Stomach (tissue), 9 donors: ENCODE results near the gene ATP6V1E1. TPM values are rescaled to one million over a fixed set of nuclear protein-coding genes. Genes with fewer than 3 reads are reported as not detected.
"Not testable (repeated sequence)": the region's sequence is repeated elsewhere in the genome, so short reads cannot be mapped to it uniquely, and the experiment has no call there.

Experiments
- DNase-seq, 2 donors: peaks; one replicate each; pipeline versions ENCODE4 v3.0.0 to v3.0.0-alpha.2; 2013 to 2019
- H3K27ac ChIP-seq, 5 donors: fragments of 200-600 bp in 4 of 5; sonication (generic) in 4 of 5; one replicate each; pipeline ENCODE4 v1.5.1; 2013 to 2019; ENCODE audit warnings: mild to moderate bottlenecking in 1 of 5, moderate library complexity in 1 of 5
- H3K27me3 ChIP-seq, 3 donors: fragments of 200-600 bp; sonication (generic); one replicate each; pipeline ENCODE4 v1.5.1; 2017 to 2019; ENCODE audit warnings: mixed run types in 1 of 3
- H3K36me3 ChIP-seq, 4 donors: fragments of 200-600 bp; sonication (generic); 1 replicate in 3 of 4; 2 replicates in 1 of 4; pipeline ENCODE4 v1.5.1; 2016 to 2019
- H3K4me1 ChIP-seq, 4 donors: fragments of 200-600 bp; sonication (generic); one replicate each; pipeline ENCODE4 v1.5.1; 2016 to 2019
- H3K4me3 ChIP-seq, 4 donors: fragments of 200-600 bp; sonication (generic) in 3 of 4; one replicate each; pipeline ENCODE4 v1.5.1; 2016 to 2019; ENCODE audit warnings: mild to moderate bottlenecking in 1 of 4
- H3K9me3 ChIP-seq, 4 donors: fragments of 200-600 bp; sonication (generic); one replicate each; pipeline ENCODE4 v1.5.1; 2016 to 2019
- EP300 ChIP-seq: sonication (generic); formaldehyde crosslinking; IDR thresholded peaks from one replicate; pipeline ENCODE4 v1.6.1; 2017; ENCODE audit warnings: antibody characterized with exemption
- POLR2A ChIP-seq, 4 donors: fragments of 450-650 bp; IDR thresholded peaks; one replicate each; pipeline ENCODE4 v1.6.1; 2016; ENCODE audit warnings: antibody characterized with exemption in 4 of 4, control low read depth in 2 of 4, mild to moderate bottlenecking in 1 of 4, moderate library complexity in 1 of 4
- POLR2AphosphoS5 ChIP-seq, 3 donors: sonication (generic); formaldehyde crosslinking; IDR thresholded peaks; one replicate each; pipeline ENCODE4 v1.6.1; 2016; ENCODE audit warnings: antibody characterized with exemption in 3 of 3
- whole genome bisulfite sequencing, 5 donors: extraction: QIAGEN DNeasy Blood & Tissue Kit in 3 of 5; methylation state at CpG; one replicate each; pipeline versions ENCODE4 v1.1.5 to v1.1.7; 2013 to 2018; 5-methylcytosine and 5-hydroxymethylcytosine counted together
- intact Hi-C: fragments of 100-400 bp; cut with DNase I; formaldehyde crosslinking; loops from one replicate; pipeline ENCODE4 v1.15.1; 2023; ENCODE audit warnings: low total_unique reads
- polyA plus RNA-seq, 3 donors: library from polyadenylated mRNA; stranded (reverse); fragments of 200-250 nt; gene quantifications; one replicate each; pipeline ENCODE4 v1.2.3, GENCODE V29; 2013
- total RNA-seq, 5 donors: library from RNA; depleted of rRNA; stranded (reverse); fragments of >200 nt; gene quantifications; one replicate each; pipeline versions ENCODE4 v1.1.0 to v1.2.3, GENCODE V29; 2014 to 2016
- TF ChIP-seq, protein P1 (sequence below), 7 experiments: fragments of 450-650 bp in 4 of 7; fragments of 200-600 bp in 3 of 7; sonication (generic) in 3 of 7; IDR thresholded peaks; one replicate each; pipeline ENCODE4 v1.5.1; 2016 to 2019; ENCODE audit warnings: antibody characterized with exemption in 7 of 7, control low read depth in 2 of 7, mild to moderate bottlenecking in 1 of 7
- donor health status: healthy with polysubstance abuse.
- donor health status: Bipolar disorder and iron deficiency.
- donor health status: healthy.

The ATP6V1E1 gene
- total and polyA plus RNA-seq, 8 donors: 22.2 to 284 (median 117) TPM

DNA sequence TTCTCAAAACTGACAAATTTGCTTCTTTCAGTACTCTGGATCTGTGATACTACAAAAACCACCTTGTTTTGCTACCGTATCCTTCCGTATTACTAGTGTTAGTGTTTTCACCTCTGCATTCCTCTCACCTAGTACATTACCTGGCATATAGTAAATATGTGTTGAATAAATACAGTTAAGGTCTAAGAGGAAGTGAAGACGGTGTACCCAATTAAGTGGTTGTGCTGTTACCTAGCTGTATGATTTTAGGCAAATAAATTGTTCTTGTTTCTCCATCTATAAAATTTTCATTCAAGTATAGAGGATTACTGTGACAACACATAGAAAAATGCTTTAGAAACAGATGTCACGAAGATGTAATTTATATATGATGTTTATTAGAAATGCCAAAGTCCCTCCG lies 18.9 kb upstream of the ATP6V1E1 start:
- intact Hi-C loops: no loop called here
- Histone ChIP-seq H3K9me3 (no peaks in the 10 kb centered on the region), H3K27me3 (no peaks in the 10 kb centered on the region), H3K27ac (no peak overlapping the region), H3K36me3 (no peaks in the 10 kb centered on the region), H3K4me3 (no peak overlapping the region), H3K4me1 (peaks cover 0 to 5% (median 0%) of the 10 kb centered on the region in 4 donors)
- no peak for TF ChIP-seq POLR2A (IDR thresholded peaks at IDR 0.05)
- TF ChIP-seq, protein P1, sequence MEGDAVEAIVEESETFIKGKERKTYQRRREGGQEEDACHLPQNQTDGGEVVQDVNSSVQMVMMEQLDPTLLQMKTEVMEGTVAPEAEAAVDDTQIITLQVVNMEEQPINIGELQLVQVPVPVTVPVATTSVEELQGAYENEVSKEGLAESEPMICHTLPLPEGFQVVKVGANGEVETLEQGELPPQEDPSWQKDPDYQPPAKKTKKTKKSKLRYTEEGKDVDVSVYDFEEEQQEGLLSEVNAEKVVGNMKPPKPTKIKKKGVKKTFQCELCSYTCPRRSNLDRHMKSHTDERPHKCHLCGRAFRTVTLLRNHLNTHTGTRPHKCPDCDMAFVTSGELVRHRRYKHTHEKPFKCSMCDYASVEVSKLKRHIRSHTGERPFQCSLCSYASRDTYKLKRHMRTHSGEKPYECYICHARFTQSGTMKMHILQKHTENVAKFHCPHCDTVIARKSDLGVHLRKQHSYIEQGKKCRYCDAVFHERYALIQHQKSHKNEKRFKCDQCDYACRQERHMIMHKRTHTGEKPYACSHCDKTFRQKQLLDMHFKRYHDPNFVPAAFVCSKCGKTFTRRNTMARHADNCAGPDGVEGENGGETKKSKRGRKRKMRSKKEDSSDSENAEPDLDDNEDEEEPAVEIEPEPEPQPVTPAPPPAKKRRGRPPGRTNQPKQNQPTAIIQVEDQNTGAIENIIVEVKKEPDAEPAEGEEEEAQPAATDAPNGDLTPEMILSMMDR (IDR thresholded peaks at IDR 0.05): no peak
- no peak for TF ChIP-seq EP300
- TF ChIP-seq POLR2AphosphoS5 (IDR thresholded peaks at IDR 0.05): no peak
- no peak for DNase-seq
- WGBS, 5 donors: 86 to 89% (median 86%) methylated on average over 5 of the region's 5 CpGs

DNA sequence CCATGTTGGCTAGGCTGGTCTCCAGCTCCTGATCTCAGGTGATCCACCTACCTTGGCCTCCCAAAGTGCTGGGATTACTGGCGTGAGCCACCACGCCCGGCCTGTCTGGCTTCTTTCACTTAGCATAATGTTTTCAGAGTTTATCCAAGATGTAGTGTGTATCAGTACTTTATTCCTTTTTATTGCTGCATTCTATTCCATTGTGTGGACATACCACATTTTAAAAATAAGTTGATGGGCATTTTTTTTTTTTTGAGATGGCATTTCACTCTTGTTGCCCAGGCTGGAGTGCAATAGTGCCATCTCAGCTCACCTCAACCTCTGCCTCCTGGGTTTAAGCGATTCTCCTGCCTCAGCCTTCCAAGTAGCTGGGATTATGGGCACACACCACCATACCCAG lies 13.8 kb upstream of the ATP6V1E1 start:
- DNase-seq, H3K4me3 ChIP-seq, H3K27ac ChIP-seq, intact Hi-C loops, H3K9me3 ChIP-seq, H3K27me3 ChIP-seq, H3K36me3 ChIP-seq: not testable (repeated sequence)
- WGBS, 5 donors: 83 to 100% (median 85%) methylated on average over 4 of the region's 4 CpGs
- H3K4me1 ChIP-seq: peaks cover 16 to 24% (median 22%) of the 10 kb centered on the region in 4 donors

DNA sequence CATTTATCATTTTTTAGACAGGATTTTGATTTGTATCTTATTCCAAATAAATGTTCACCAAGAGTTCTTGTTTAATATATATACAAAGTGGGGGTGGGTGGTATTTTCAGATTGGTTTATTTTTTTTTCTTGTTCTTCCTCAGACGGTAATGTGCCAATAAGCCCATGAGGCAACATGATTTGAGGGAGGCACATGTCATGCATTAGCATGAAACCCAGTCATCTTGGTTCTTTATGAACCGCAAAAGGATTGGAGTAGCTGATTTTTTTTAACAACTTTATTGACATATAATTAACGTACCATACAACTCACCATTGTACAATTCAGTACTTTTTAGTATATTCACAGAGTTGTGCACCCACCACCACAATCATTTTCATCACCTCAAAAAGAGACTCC lies 12.7 kb upstream of the ATP6V1E1 start:
- H3K4me3 ChIP-seq: no peak overlapping the region
- DNase-seq: no peak
- H3K27ac ChIP-seq: no peak overlapping the region
- peaks cover 17 to 26% (median 22%) of the 10 kb centered on the region in 4 donors for H3K4me1 ChIP-seq
- no peaks in the 10 kb centered on the region for H3K27me3 ChIP-seq
- whole genome bisulfite sequencing, 5 donors: 54 to 73% (median 64%) methylated on average over 3 of the region's 3 CpGs
- peaks cover 0 to 8% (median 0%) of the 10 kb centered on the region in 4 donors for H3K36me3 ChIP-seq
- TF ChIP-seq, protein P1 (IDR thresholded peaks at IDR 0.05): no peak
- no peak for TF ChIP-seq POLR2A (IDR thresholded peaks at IDR 0.05)
- TF ChIP-seq POLR2AphosphoS5 (IDR thresholded peaks at IDR 0.05): no peak
- TF ChIP-seq EP300: no peak
- intact Hi-C loops: no loop called here
- no peaks in the 10 kb centered on the region for H3K9me3 ChIP-seq

DNA sequence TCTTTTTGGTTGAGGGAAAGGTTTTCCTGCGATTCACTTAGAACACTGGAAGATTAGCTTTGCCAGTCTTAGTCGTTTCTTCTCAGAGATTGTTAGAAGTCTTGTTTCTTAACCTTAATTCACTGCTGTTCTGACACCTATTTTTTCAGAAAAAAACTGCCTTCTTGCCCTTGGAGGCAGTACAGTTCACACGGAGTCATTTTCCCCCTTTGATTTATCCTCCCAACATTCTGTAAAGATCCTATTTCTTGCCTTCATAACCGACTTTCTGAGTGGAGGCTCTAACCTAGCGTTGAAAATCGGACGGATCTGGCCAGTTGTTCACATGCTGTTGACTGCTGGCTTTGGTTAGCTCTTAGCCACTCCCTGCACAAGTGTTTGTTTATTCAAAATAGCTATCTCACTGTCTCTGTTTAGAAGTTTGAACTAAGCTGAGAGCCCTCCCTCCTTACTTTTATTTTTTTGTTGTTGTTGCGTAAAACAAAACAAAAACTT lies 10.7 kb upstream of the ATP6V1E1 start:
- H3K4me3 ChIP-seq: peak overlapping the region; percentile 56 to 89 (median 64)
- peaks cover 0 to 8% (median 0%) of the 10 kb centered on the region in 4 donors for H3K36me3 ChIP-seq
- intact Hi-C loops: no loop called here
- peaks cover 17 to 26% (median 22%) of the 10 kb centered on the region in 4 donors for H3K4me1 ChIP-seq
- DNase-seq: peak; percentile 41 to 85
- peak overlapping the region; percentile 98 to 100 (median 99) for H3K27ac ChIP-seq
- WGBS, 5 donors: 2 to 4% (median 3%) methylated on average over 8 of the region's 8 CpGs
- H3K27me3 ChIP-seq: no peaks in the 10 kb centered on the region
- H3K9me3 ChIP-seq: no peaks in the 10 kb centered on the region
- TF ChIP-seq EP300 (no peak), POLR2AphosphoS5 (IDR thresholded peaks at IDR 0.05) (peak; percentile 27 to 65 (median 28))
- TF ChIP-seq, protein P1 (IDR thresholded peaks at IDR 0.05): no peak
